Cardiac ventricle fibroblast (primary cell): ENCODE results near the gene KY. TPM values are rescaled to one million over a fixed set of nuclear protein-coding genes. Genes with fewer than 3 reads are reported as not detected.

ENCODE experiments used
- total RNA-seq: library from RNA; depleted of rRNA; stranded (reverse); fragments of >200 nt; gene quantifications from 2 replicates; pipeline ENCODE4 v1.2.3, GENCODE V29; 2015

The KY gene
- total RNA-seq: 0.10 and 0.25 TPM in 2 replicates

DNA sequence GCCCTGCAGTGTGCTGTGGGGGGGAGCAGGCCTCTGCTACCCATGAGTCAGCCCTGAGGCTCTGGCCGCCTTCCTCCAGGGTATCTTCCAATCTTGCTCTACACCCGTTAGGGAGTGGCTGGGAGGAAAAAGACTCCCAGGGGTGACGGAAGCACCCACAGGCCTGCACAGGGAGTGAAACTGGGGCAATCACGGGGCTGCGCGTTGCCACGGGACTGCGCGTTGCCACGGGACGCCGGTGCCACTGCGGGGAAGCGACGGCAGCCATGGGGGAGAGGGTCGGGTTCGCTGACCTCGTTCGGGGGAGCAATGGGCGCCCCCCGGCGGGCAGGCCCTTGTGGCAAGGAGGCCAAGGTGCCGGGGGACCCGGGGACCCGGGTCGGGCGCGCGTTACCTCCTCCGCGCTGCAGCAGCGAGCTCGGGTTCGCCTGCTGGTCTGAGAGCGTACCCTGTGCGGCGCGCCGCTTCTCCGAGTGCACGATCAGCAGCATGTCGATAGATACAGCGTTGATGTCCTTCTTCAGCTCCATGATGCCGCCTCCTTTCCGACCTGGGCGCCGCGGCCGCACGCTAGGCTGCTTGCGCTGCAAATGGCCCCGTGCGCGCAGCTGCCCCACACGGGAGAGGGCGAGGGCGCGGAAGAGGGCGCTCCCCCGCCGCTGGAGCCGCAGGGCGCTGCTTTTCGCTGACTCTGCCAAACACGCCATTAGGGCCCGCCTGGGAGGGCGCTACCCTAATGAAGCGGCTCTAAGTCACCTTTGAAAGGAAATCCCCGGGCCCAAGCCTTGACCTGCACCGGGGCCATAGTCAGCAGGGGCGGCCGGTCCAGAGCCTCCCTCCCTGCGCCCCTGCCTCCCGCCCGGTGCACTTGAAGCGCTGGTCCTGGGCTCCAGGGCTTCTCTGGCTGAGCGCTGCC is at the start of gene KY:
TSS of gene KY (minus strand) at position 592 of the 916 bp plus-strand sequence. CDS start at position 530, 62 bp downstream.

Other genes starting within 250 kb of the KY start
- 69.2 and 99.6 TPM in 2 replicates for gene ANAPC13, start 165.0 kb downstream of the KY start, total RNA-seq
- 11.4 and 51.7 TPM in 2 replicates for gene CEP63, start 165.0 kb downstream of the KY start, total RNA-seq
- 0.06 and 0.15 TPM in 2 replicates for gene EPHB1, start 144.2 kb upstream of the KY start, total RNA-seq